Measurements from ENCODE around the gene STRADB. TPM values are rescaled to one million over a fixed set of nuclear protein-coding genes. Genes with fewer than 3 reads are reported as not detected.

STRADB gene, protein sequence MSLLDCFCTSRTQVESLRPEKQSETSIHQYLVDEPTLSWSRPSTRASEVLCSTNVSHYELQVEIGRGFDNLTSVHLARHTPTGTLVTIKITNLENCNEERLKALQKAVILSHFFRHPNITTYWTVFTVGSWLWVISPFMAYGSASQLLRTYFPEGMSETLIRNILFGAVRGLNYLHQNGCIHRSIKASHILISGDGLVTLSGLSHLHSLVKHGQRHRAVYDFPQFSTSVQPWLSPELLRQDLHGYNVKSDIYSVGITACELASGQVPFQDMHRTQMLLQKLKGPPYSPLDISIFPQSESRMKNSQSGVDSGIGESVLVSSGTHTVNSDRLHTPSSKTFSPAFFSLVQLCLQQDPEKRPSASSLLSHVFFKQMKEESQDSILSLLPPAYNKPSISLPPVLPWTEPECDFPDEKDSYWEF
- total RNA-seq = 43.1 and 55.7 TPM in 2 replicates

DNA sequence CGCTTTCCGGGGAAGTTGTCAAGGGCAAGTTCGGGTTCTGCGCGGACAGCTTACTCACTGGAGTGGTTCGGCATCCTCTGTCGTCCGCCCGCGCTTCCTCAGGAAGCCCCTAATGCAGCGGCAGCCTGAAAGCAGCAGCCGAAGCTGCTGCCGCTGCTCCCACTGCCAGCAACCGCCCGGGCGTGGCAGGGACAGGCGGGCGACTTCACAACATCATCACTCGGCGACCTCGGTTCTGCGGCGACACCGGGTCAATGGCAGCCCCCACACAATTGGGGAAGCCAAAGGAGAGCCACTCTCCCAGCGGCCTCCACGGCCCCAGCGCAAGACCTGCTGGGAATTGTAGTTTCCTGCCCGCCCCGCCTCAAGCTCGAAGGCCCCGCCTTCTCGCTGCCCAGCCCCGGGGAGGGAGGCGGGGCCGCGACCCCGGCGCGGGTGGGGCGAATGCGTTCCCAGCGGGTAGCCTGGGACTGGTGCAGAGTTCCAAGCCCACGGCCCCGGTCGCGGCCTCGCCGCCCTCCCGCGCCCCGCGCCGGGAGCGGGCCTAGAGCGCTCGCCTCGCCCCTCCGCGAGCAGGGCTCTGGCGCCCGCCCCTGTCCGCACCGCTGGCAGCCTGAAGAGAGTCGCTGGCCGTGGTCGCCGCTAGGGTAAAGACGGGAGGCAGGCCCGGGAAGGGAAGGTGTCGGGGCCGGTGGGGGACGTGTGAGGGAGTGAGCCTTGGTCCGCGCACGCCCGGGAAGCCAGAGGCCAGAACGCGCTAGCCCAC is at the start of gene STRADB, which contains the start of gene TRAK2:
TSS of gene STRADB (plus strand) at position 449 of the 766 bp plus-strand sequence. CDS start 3,101 bp downstream, outside the sequence.
TSS of gene TRAK2 (minus strand) at position 167 of the 766 bp plus-strand sequence. CDS start 30,951 bp downstream, outside the sequence.
- Histone ChIP-seq H2AFZ (ENCODE audit: low read length) (peak within 1 kb of the TSS; percentile 97), H3K9me3 (ENCODE audit: low read depth, low read length) (no peaks in the 10 kb centered on the region), H3K27me3 (ENCODE audit: insufficient read depth, low read length) (no peaks in the 10 kb centered on the region), H3K27ac (ENCODE audit: low read depth, low read length) (peak within 1 kb of the TSS; percentile 86), H3K79me2 (ENCODE audit: insufficient read depth, low read length) (peaks cover 66% of the 10 kb centered on the region), H3K36me3 (ENCODE audit: insufficient read depth, low read length) (peaks cover 23% of the 10 kb centered on the region), H3K4me2 (ENCODE audit: insufficient read depth, low read length) (peak within 1 kb of the TSS; percentile 81), H3K4me1 (ENCODE audit: insufficient read depth, low read length) (peaks cover 8% of the 10 kb centered on the region), H4K20me1 (ENCODE audit: insufficient read depth, low read length) (peaks cover 9% of the 10 kb centered on the region), H3K4me3 (ENCODE audit: insufficient read depth, low read length) (peak within 1 kb of the TSS; percentile 98)
- TF ChIP-seq CTCF (IDR thresholded peaks at IDR 0.05; ENCODE audit: extremely low read depth, low read depth, low read length) = peak; percentile 20
- peak; percentile 99 for DNase-seq (ENCODE audit: insufficient read length, low spot score, missing footprints)

- Histone ChIP-seq H4K20me1 (ENCODE audit: insufficient read depth, low read length) (no peaks in the 10 kb centered on the region), H3K36me3 (ENCODE audit: insufficient read depth, low read length) (peaks cover 18% of the 10 kb centered on the region), H3K9me3 (ENCODE audit: low read depth, low read length) (no peaks in the 10 kb centered on the region), H3K4me3 (ENCODE audit: insufficient read depth, low read length) (no peak overlapping the region), H3K79me2 (ENCODE audit: insufficient read depth, low read length) (peaks cover 35% of the 10 kb centered on the region), H2AFZ (ENCODE audit: low read length) (no peak overlapping the region), H3K4me1 (ENCODE audit: insufficient read depth, low read length) (peaks cover 17% of the 10 kb centered on the region), H3K27me3 (ENCODE audit: insufficient read depth, low read length) (no peaks in the 10 kb centered on the region), H3K4me2 (ENCODE audit: insufficient read depth, low read length) (no peak overlapping the region), H3K27ac (ENCODE audit: low read depth, low read length) (no peak overlapping the region)
- TF ChIP-seq CTCF (IDR thresholded peaks at IDR 0.05; ENCODE audit: extremely low read depth, low read depth, low read length) = no peak
- no peak for DNase-seq (ENCODE audit: insufficient read length, low spot score, missing footprints)
Measured at GRCh38 chr2:201401815-201402214, 49.7 kb upstream of the STRADB start.

DNA sequence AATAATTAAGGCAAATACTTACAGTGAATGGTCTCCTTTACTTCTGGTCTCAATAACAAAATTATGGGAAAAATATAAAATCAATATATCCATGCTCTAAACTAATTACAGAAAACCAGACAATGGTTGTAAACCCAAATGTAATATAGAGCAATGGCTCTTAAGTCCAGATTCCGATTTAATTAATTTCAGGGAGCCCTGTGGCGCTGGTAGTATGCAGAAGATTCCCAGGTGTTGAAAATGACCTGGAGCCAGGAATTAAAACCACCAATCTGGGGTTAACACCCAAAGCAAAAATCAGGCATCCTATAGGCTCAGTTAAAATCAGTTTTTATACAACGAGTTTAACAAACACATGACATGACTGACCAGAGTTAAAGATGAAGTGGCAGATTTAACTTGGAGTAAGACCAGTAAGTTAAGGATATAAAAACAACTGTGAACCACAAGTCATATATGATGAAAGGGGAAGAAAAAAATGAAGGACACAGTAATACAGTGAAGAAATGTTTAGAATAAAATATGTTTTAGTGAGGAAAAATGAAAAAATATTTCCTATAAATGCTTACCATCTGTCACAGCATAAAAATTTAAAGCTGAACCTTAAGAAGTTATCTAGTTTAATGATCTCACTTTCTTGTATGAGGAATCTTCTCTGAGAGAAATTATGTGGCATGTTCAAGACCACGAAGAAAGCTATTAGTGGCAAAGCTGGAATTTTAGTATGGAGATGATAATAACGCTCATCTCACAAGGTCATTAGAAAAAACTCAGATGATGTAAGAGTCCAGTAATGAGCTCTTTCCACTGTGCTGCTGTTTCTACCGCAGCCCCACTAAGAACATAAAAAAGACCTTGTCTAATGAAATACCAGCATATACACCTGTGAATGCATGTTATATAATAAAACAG is 48.6 kb upstream of the STRADB start:
- no peak overlapping the region for H2AFZ ChIP-seq (ENCODE audit: low read length)
- H3K4me1 ChIP-seq (ENCODE audit: insufficient read depth, low read length) = peaks cover 17% of the 10 kb centered on the region
- peak overlapping the region; percentile 15 for H3K27ac ChIP-seq (ENCODE audit: low read depth, low read length)

More for the DNA sequence above, 48.6 kb upstream of the STRADB start:
- Histone ChIP-seq H4K20me1 (ENCODE audit: insufficient read depth, low read length) (no peaks in the 10 kb centered on the region), H3K36me3 (ENCODE audit: insufficient read depth, low read length) (peaks cover 7% of the 10 kb centered on the region), H3K4me3 (ENCODE audit: insufficient read depth, low read length) (no peak overlapping the region), H3K79me2 (ENCODE audit: insufficient read depth, low read length) (peaks cover 41% of the 10 kb centered on the region), H3K4me2 (ENCODE audit: insufficient read depth, low read length) (no peak overlapping the region), H3K9me3 (ENCODE audit: low read depth, low read length) (no peaks in the 10 kb centered on the region), H3K27me3 (ENCODE audit: insufficient read depth, low read length) (no peaks in the 10 kb centered on the region)
- TF ChIP-seq CTCF (IDR thresholded peaks at IDR 0.05; ENCODE audit: extremely low read depth, low read depth, low read length) = no peak
- no peak for DNase-seq (ENCODE audit: insufficient read length, low spot score, missing footprints)

Measured in osteoblast (primary cell).